Upper lobe of left lung (tissue), 6 donors: ENCODE results near the gene BARX2. TPM values are rescaled to one million over a fixed set of nuclear protein-coding genes. Genes with fewer than 3 reads are reported as not detected.

Source experiments
- ATAC-seq, 2 donors: fragments of 200-7000 bp; cut with Tn5 transposase; one replicate each; pipeline ENCODE4 v1.9.1; 2022; ENCODE audit warnings: mild to moderate bottlenecking in 2 of 2, moderate library complexity in 2 of 2; ENCODE audit not compliant: low FRiP score in 2 of 2
- DNase-seq, 2 donors: peaks; one replicate each; pipeline ENCODE4 v3.0.0-alpha.2; 2019 to 2020
- H3K27ac ChIP-seq, 4 donors: fragments of 200-600 bp; sonication (generic); one replicate each; pipeline ENCODE4 v1.5.1; 2016 to 2019
- H3K27me3 ChIP-seq, 4 donors: fragments of 200-600 bp; sonication (generic); one replicate each; pipeline ENCODE4 v1.5.1; 2017 to 2019
- H3K36me3 ChIP-seq, 4 donors: fragments of 200-600 bp; sonication (generic); one replicate each; pipeline ENCODE4 v1.5.1; 2016 to 2019
- H3K4me1 ChIP-seq, 4 donors: fragments of 200-600 bp; sonication (generic); one replicate each; pipeline ENCODE4 v1.5.1; 2018 to 2019
- H3K4me3 ChIP-seq, 4 donors: fragments of 200-600 bp; sonication (generic); one replicate each; pipeline ENCODE4 v1.5.1; 2017 to 2019; ENCODE audit warnings: mild to moderate bottlenecking in 2 of 4, moderate library complexity in 1 of 4
- H3K9me3 ChIP-seq, 4 donors: fragments of 200-600 bp; sonication (generic); one replicate each; pipeline ENCODE4 v1.5.1; 2018 to 2019
- CTCF ChIP-seq, 6 experiments: fragments of 450-650 bp in 4 of 6; fragments of 200-600 bp in 2 of 6; sonication (generic) in 2 of 6; IDR thresholded peaks; one replicate each; pipeline ENCODE4 v1.5.1; 2016 to 2019; ENCODE audit warnings: antibody characterized with exemption in 6 of 6
- EP300 ChIP-seq, 4 donors: sonication (generic); formaldehyde crosslinking; IDR thresholded peaks; one replicate each; pipeline ENCODE4 v1.5.1; 2017; ENCODE audit warnings: antibody characterized with exemption in 4 of 4, control low read depth in 2 of 4
- POLR2A ChIP-seq, 4 donors: fragments of 450-650 bp; IDR thresholded peaks; one replicate each; pipeline ENCODE4 v1.5.1; 2016 to 2017; ENCODE audit warnings: antibody characterized with exemption in 4 of 4, mild to moderate bottlenecking in 2 of 4
- POLR2AphosphoS5 ChIP-seq, 2 donors: sonication (generic); formaldehyde crosslinking; IDR thresholded peaks; one replicate each; pipeline ENCODE4 v1.5.1; 2017; ENCODE audit warnings: antibody characterized with exemption in 2 of 2
- WGBS, 2 donors: methylation state at CpG; one replicate each; pipeline ENCODE4 v1.1.5; 2017 to 2018; 5-methylcytosine and 5-hydroxymethylcytosine counted together
- total RNA-seq, 6 donors: library from RNA; depleted of rRNA in 4 of 6; stranded (reverse); fragments of >200 nt in 4 of 6; gene quantifications; one replicate each; pipeline versions ENCODE4 v1.1.0 to v1.2.1, GENCODE V29; 2016 to 2021
- donor health status: DM: no; HTN: no; CAD: no; lungs with moderate emphysema.
- donor health status: DM: no; HTN: yes; CAD: no; lungs with severe emphysema.

BARX2 gene
- total RNA-seq, 6 donors from 2014 or later: 0.30 to 0.89 (median 0.30) TPM; not detected in 3

DNA sequence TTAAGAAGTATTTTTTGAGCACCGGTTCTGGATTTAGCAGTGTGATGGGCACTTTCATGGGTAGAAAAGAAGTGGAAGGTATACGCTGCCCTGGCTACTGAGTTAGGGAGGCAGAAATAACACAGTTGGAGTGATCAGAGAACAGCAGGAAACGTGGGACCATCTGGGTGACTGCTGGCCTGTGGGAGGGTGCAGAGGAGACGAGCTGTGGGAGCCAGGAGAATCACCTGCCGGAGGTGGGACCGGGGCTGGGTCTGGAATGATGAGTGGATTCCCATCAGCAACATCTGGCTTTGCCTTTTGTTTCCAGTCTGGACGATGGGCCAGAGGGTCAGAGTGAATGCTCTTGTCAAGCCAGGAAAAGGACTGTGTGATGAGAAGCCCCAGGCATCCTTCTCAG lies 66.5 kb downstream of the BARX2 start:
- Histone ChIP-seq H3K36me3 (no peaks in the 10 kb centered on the region), H3K27me3 (no peaks in the 10 kb centered on the region), H3K4me1 (no peaks in the 10 kb centered on the region), H3K9me3 (no peaks in the 10 kb centered on the region), H3K4me3 (no peak overlapping the region), H3K27ac (no peak overlapping the region)
- 72 to 79% methylated on average over 7 of the region's 7 CpGs for WGBS, 2 donors
- DNase-seq (no peak), ATAC-seq (no peak)
- TF ChIP-seq CTCF (IDR thresholded peaks at IDR 0.05) (no peak), EP300 (IDR thresholded peaks at IDR 0.05) (no peak), POLR2AphosphoS5 (IDR thresholded peaks at IDR 0.05) (no peak), POLR2A (IDR thresholded peaks at IDR 0.05) (no peak)

GRCh38 chr11:129443276-129443675 lies 67.6 kb downstream of the BARX2 start:
- H3K4me3 ChIP-seq: no peak overlapping the region
- peaks cover 0 to 3% (median 0%) of the 10 kb centered on the region in 4 donors for H3K9me3 ChIP-seq
- no peaks in the 10 kb centered on the region for H3K27me3 ChIP-seq
- no peak for DNase-seq
- no peak for TF ChIP-seq CTCF (IDR thresholded peaks at IDR 0.05)
- TF ChIP-seq POLR2A (IDR thresholded peaks at IDR 0.05): no peak
- TF ChIP-seq EP300 (IDR thresholded peaks at IDR 0.05): no peak
- no peak for TF ChIP-seq POLR2AphosphoS5 (IDR thresholded peaks at IDR 0.05)
- no peak overlapping the region for H3K27ac ChIP-seq
- no peaks in the 10 kb centered on the region for H3K36me3 ChIP-seq
- ATAC-seq: no peak
- 31 to 42% methylated on average over 6 of the region's 6 CpGs for WGBS, 2 donors
- no peaks in the 10 kb centered on the region for H3K4me1 ChIP-seq

DNA sequence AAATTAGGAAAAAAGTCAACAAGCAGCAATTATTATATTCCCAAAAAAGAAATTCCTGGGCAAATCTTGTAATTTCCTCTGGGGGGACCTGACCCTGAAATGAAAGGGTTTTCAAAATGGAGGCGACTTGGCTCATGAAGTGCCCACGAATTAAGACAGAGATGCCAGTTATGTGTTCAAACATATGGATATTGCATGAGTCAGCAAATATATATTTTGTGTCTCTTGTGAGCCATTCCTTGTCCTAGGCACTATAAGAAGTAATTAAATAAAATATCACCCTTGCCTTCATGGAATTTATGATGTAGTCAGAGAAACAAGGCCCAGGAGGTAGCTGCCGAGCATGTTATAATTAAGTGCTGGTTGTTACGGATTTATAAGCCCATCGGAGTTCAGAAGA lies 68.6 kb downstream of the BARX2 start:
- Histone ChIP-seq H3K36me3 (no peaks in the 10 kb centered on the region), H3K27me3 (no peaks in the 10 kb centered on the region), H3K4me3 (no peak overlapping the region), H3K9me3 (peaks cover 0 to 8% (median 0%) of the 10 kb centered on the region in 4 donors), H3K4me1 (no peaks in the 10 kb centered on the region), H3K27ac (no peak overlapping the region)
- TF ChIP-seq POLR2A (IDR thresholded peaks at IDR 0.05) (no peak), EP300 (IDR thresholded peaks at IDR 0.05) (no peak), POLR2AphosphoS5 (IDR thresholded peaks at IDR 0.05) (no peak), CTCF (IDR thresholded peaks at IDR 0.05) (no peak)
- DNase-seq (no peak), ATAC-seq (no peak)
- 82 to 94% methylated on average over 5 of the region's 5 CpGs for WGBS, 2 donors

DNA sequence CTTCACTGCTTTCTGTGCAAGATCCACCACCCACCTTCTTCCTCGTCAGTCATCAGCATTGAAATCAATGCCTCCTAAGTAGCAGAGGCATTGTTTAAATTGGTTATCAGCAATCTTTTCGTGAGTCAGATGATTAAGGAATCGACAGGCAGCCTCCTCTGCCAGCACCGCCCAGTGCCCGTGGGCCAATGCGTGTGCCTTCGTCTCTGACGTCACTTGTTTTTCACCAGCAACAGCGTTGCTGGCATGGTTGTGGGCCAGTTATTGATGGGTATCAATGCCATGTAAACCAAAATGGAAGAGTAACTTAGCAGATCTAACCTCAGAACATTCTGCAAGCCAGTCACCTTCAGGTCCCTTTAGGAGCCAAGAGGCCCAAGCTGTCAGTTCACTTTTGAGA lies 69.6 kb downstream of the BARX2 start:
- ATAC-seq: no peak
- peaks cover 0 to 8% (median 0%) of the 10 kb centered on the region in 4 donors for H3K9me3 ChIP-seq
- DNase-seq: peak in 1 of 2 donors; percentile 21
- 86 to 93% methylated on average over 9 of the region's 9 CpGs for WGBS, 2 donors
- no peak overlapping the region for H3K4me3 ChIP-seq
- H3K27me3 ChIP-seq: no peaks in the 10 kb centered on the region
- H3K36me3 ChIP-seq: no peaks in the 10 kb centered on the region
- TF ChIP-seq POLR2A (IDR thresholded peaks at IDR 0.05) (no peak), EP300 (IDR thresholded peaks at IDR 0.05) (no peak), POLR2AphosphoS5 (IDR thresholded peaks at IDR 0.05) (no peak), CTCF (IDR thresholded peaks at IDR 0.05) (no peak)
- H3K27ac ChIP-seq: no peak overlapping the region
- H3K4me1 ChIP-seq: no peaks in the 10 kb centered on the region

DNA sequence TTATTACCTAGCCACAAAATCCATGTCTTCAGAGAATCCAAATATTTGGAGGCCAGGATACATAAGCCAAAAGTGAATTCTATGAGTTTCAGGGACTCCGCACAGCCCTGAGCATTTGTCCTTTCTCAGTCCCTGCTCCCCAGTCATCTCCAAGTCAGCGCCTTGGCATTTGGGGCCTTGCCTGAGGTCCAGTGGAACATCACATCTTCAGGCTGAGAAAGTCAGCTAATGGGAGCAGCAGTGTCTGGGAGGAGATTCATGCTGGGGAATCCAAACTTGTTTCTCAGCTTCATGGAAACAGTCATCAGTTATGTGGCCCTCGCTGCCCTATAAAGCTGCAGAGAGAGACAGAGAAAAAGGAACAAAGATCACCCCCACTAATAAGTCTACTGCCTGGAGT lies 70.9 kb downstream of the BARX2 start:
- no peak for DNase-seq
- no peaks in the 10 kb centered on the region for H3K4me1 ChIP-seq
- H3K9me3 ChIP-seq: peaks cover 0 to 8% (median 0%) of the 10 kb centered on the region in 4 donors
- no peak for TF ChIP-seq POLR2AphosphoS5 (IDR thresholded peaks at IDR 0.05)
- no peak for TF ChIP-seq POLR2A (IDR thresholded peaks at IDR 0.05)
- TF ChIP-seq CTCF (IDR thresholded peaks at IDR 0.05): no peak
- no peak for TF ChIP-seq EP300 (IDR thresholded peaks at IDR 0.05)
- H3K36me3 ChIP-seq: no peaks in the 10 kb centered on the region
- no peak overlapping the region for H3K4me3 ChIP-seq
- H3K27ac ChIP-seq: no peak overlapping the region
- ATAC-seq: no peak
- H3K27me3 ChIP-seq: no peaks in the 10 kb centered on the region
- WGBS, 2 donors: 88 to 94% methylated on average over 3 of the region's 3 CpGs
